Measurements from ENCODE around the gene ACTC1.

The ACTC1 gene

DNA sequence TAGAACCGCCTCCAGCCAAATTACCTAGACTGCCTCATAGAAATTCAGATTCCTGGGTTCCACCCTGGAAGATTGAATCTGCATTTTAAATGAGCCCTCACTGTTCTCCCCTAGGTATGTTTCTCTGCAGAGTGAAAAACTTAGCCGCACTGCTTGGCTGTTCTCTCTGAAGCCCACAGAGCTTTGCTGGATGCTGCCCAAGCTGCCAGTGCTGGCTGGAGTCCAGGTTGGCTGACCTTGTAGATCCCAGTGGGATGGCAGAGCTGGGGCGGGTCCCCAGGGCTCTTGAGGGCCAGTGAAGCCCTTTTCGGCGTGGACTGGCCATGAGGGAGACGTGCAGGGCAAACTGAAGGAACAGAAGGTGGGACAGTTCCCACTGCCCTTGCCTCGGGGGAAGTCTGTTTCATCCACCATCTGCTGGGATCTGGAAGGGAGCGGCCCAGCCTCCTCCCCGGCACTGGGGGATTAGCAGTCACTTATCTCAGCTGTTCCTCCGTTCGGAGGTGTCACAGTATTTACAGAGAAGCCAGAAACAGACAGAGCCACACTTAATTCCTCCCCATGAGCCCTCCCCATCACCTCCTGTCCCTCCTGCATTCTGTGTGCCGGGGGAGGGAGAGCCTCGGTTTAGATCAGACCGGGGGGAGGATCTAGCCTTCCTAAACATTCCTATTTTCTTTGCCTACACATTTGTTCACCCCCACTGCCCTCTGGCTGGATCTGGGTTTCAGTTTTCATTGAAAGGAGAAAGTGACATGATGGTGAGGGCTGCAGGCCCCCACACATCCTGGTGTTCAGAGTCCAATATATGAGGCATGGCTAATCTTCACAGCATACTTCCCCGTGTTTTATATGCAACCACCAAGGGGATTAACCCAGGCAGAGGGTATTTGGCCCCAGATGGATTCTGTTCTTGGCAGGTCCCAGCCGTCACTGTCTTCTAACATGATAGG, 4.1 kb upstream of the ACTC1 start:
- no peak for DNase-seq (ENCODE audit: low read depth)

DNA sequence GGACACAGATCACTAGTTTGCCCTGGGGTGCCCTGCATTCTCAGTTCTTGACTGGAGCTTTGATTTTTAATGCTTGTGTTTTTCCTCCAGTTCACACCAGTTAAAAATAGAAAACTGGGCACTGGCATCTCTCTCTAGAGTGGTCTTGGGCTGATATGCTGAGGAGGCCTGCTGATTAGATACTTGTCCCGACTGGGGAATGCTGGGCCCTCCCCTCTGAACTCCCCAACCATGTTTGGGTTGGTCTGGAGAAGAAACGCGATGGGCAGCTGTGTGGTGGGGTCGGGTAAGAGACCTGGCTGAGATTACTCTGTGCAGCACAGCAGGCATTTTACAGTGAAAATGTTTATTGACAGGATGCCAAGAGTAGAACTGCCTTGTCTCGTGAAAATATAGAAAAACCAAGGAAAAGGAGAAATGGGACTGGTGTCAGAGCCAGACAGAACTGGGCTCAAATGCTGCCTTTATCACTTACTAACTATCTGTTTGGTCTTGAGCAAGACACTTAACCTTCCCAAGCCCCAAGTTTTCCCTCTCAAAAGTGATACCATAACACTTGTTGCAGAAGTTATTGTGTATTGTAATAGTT, 1.6 kb upstream of the ACTC1 start:
- DNase-seq (ENCODE audit: low read depth) = no peak

DNA sequence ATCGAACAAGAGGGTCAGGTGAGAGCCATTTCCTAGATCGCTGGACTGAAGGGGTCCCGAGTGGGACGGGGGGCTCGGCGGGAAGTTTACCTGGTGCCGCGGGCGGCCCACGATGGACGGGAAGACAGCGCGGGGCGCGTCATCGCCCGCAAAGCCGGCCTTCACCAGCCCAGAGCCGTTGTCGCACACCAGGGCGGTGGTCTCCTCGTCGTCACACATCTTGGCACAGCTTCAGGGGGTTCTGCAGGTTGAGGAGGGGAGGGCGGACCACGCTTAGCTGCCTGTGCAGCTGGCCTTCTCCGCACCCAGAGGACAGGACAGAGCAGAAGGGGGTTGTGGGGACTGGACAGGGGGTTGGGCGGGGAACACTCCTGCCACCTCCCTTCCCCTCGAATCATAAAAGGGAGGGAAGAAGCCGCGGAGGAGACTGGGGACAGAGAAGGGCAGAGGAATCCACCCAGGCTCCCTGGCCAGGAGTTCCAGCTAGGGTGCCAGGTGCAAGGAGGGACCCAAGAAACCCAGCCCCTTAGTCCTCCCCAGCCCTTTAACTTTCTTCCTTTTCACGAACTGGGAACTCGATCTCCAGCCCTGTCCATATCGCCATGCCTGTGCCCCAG, 651 bp downstream of the ACTC1 start:
- DNase-seq (ENCODE audit: low read depth) = no peak

DNA sequence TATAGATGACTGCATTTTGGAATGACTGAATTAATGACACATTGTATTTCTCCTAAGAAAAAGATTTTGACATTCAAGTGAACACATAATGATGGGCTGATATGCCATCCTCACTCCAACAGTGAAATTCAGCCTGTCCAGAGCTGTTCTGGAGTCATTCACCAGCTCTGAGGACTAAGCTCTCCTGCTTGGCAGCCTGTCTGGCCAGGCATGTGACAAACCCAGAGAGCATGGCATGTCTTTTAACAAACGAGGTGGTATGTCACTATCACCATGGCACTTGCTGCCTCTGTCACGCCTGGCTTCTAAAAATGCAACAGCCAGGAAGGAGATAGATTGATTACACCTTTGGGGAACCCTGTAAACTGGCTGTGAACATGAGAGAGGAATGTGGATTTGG, 1.4 kb downstream of the ACTC1 start:
- no peak for DNase-seq (ENCODE audit: low read depth)

DNA sequence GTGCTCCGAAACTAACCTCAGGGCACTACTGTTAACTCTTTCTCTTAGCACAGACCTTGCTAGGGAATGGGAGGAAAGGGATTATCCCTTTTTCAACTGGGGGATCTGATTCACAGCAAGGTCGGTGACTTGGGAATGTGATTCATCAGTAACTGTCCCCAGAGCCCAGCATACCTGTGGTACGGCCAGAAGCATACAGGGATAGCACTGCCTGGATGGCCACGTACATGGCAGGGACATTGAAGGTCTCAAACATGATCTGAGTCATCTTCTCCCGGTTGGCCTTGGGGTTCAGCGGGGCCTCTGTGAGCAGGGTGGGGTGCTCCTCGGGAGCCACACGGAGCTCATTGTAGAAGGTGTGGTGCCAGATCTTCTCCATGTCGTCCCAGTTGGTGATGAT, 2.3 kb downstream of the ACTC1 start:
- DNase-seq (ENCODE audit: low read depth) = no peak

DNA sequence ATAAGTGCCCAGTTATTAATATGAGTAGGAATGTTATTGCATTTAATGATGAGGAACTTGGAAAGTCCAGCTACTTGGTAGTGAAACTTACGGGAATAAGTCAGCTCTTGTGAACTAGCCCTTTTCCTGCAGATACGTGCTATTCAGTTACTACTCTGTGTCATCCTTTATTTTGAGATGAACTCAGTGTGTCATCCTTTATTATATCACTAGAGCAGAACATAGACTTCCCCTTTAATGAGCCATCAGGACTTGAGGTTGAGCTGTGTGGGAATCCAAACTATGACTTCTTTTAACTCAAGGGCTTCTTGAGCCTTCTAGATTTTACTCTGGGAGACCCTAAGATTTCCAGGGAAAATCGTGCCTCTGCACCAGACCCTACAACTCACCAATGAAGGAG, 3.6 kb downstream of the ACTC1 start:
- no peak for DNase-seq (ENCODE audit: low read depth)

DNA sequence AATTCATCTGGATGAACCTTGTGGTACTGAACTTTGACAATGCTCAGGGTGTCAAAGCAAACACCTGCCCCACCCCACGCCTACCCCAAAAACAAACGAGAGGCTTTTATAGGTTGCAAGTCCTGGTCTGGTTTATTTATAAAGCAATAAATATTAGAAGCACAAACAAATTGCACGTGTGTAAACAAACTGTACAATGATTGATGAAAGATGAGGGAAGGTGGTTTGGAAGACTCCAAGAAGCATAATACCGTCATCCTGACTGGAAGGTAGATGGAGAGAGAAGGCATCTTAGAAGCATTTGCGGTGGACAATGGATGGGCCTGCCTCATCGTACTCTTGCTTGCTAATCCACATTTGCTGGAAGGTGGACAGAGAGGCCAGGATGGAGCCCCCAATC, 5.2 kb downstream of the ACTC1 start:
- no peak for DNase-seq (ENCODE audit: low read depth)

DNA sequence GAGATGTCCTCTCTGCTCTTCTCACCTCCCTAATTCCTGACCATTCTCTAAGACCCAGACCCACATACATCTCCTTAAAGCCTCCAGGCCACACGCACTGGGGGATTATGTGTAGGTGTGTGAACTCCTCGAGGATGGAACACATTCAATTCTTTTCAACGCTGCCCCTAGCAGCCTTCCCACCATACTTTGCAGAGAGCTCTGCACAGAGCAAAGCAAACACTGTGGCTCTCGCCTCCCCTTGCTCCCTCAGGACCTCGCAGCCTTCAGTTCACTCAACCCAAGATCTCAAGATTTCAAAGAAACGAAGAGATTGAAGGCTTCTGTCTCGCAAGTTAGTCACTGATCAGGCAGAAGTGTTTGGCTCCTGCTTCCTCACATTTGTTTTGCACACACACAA, 6.0 kb downstream of the ACTC1 start:
- DNase-seq (ENCODE audit: low read depth) = no peak

DNA sequence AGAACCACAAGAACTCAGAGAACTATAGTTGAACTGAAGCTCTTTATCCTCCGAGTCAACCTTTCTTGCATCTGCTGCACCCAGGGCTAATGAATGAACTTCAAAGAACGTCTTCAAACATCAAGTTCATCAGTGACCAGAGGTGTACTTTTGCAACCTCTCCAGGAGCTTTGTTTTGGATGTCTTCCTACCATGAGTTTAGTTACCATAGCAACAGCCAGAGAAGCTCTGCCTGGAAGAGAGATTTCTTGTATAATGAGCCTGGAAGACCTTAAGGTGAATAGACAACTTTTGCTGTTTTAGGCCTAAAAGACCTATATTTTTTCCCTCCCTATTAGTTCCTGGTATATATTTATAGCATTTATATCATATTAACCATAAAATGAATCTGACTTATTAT, 9.1 kb downstream of the ACTC1 start:
- no peak for DNase-seq (ENCODE audit: low read depth)

DNA sequence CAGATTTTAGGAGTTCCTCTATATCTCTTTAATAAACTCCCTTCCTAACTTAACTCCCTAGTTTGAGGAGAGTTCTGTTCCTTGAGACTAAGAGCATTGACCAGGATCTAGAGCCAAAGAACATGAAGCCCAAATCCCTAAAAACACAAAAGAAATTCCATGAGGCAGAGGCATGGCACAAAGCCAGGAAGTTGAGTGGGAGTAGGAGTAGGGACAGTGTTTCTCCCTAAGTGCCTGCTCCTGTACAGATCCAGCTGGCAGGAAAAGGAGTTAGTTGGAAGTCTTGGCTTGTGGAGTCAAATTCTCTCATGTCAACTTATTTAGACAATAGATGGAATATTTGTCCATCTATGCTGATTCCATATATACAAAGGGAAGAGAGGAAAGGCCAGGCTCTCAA, 11.4 kb downstream of the ACTC1 start:
- no peak for DNase-seq (ENCODE audit: low read depth)

DNA sequence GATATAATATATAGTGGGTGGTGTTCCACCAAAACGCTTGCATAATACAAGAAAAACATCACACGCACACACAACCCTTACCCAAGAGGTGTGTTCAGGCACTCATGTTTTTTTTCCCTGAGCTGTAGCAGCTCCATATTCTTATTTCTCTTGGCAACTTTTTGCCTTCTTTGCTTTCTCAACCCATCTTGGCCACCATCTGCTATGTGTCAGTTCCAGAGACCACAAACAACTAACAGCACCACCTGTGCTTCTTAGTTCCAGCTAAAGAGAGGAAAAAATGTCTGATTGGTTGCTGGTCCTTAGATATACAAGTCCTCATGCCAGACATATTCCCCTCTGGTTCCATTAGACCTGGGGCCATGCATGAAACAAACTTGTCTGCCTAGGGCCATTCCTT, 11.9 kb downstream of the ACTC1 start:
- DNase-seq (ENCODE audit: low read depth) = no peak

DNA sequence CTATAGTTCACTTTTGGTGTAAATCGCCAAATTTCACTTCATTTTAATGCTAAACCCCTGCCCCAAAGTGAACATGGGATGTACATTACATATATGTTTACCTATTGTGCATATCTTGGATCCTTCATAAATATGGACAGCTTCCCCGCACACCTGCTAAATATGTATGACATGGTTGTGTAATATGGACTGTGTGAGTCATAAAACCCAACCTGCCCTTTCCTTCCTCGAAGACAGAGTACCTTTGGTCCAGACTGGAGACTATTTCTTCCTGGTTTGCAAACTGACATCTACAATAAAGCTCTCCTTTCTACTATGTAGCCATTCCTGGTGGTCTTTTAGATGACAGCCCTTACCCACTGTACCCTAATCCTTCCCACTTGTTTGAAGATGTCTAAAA, 12.4 kb downstream of the ACTC1 start:
- DNase-seq (ENCODE audit: low read depth) = no peak

DNA sequence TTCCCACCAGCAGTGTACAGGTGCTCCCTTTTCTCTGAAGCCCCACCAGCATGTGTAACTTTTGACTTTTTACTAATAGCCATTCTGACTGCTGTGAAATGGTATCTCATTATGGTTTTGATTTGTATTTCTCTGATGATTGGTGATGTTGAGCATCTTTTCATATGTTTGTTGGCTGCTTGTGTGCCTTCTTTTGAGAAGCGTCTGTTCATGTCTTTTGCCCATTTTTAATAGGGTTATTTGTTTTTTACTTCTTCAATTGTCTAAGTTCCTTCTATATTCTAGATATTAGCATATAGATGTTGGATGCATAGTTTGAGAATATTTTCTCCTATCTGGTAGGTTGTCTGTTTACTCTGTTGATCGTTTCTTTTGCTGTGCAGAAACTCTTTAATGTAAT, 14.6 kb downstream of the ACTC1 start:
- no peak for DNase-seq (ENCODE audit: low read depth)

DNA sequence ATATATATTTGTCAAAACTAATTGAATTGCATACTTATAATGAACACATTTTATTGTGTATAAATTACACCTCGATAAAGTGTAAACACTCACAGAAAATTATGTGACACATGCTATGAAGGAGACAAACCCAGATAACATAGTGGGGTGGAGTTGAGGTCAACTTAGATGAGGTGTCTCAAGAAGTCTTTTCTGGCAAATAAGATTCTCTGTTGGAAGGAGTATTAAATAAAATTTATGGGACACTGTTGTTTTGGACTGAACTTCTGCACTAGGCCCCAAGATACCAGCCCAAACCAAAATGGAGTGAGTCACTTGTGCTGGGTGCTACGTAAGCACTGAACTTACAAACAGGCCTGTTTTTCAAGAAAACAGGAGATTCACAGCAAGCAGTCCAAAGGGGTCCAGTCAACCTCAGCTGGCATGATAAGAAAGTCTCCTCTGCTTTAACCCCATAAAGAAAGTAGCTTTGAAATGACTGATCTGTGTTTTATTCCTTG, 18.7 kb downstream of the ACTC1 start:
- DNase-seq (ENCODE audit: low read depth) = no peak

DNA sequence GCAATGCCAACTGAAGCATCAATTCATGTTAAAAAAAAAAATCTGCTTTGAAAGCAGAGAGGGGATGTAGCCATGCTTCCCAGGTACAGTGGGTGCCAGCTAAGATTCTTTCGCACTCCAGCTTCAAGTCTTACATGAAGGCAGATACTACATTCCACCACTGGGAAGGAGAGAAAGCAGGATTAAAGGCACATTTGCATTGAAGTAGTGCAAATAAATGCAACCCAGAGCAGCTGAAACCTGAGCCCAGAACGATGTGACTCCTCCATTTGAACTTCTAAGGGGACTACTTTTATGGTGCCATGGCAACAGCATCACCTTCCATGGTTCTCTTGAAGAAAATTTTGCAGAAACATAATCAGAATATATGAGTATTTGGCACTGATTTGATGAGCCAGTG, 21.4 kb downstream of the ACTC1 start:
- DNase-seq (ENCODE audit: low read depth) = no peak

DNA sequence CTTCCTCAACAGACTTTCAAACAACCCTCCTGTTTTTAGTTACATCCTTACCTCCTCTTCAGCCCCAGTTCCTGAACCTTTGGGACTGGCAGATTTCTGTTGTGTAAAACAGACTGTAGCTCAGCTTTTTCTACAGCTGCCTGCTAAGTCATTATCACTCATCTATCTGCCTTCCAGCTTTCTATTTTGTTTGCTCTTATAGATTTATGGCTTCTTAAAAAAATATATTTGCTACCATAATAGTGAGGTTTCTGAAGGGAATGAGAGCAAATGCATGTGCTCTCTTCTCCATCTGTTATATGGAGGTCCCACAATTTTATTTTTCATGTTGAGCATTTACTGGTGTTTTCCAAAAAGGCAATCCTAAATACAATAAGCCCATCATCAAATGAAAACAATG, 22.3 kb downstream of the ACTC1 start:
- no peak for DNase-seq (ENCODE audit: low read depth)

DNA sequence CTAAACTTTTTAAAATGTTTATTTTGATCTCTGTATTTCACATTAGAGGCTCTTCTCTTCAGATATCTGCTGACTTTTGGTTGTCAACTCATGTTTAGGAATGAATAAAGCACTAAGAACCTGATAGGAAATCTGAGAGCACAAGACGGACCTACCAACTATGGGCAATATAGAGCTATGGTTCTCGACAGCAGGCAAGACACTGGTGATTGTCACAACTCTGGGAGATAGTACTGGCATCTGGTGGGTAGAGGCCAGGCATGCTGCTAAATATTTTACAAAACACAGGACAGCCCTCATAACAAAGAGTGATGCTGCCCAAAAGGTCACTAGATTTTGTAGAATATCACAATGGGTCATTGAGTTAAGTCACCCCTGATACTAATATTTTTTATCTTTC, 23.0 kb downstream of the ACTC1 start:
- no peak for DNase-seq (ENCODE audit: low read depth)

DNA sequence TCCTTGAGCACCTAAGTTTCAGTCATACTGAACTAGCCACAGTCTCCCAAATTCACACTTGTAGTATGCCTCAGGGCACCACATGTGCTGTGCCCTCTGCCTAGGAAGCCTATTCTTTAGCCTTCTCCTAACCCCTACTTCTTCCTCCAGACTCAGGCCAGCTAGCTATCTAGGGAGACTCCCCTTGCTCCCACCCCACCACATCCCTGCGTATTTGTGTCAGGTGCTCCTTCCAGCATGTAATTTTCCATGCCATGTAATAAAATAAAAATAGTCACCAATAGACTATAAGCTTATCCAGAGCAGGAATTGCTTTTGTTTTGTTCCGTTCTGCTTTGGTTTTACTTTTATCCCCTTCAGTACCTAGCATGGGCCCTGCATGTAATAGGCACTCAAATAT, 25.6 kb downstream of the ACTC1 start:
- no peak for DNase-seq (ENCODE audit: low read depth)

DNA sequence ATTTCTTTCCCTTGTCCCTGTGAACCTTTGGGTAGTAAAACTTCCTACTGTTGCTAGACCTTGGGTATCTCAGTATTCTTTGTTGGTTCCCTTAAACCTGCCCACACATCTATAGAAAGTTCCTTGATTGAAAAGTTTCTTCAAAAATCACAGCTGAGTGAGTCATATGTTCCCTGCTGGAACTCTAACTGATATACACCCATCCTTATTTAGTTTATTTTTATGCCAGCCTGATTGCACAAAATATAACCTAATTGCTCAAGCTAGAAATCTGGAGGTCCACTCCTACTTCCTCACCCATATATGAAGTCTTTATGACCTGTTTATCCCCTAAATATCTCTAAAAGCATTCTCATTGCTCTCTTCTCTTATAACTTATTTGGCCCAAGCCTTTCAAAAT, 26.8 kb downstream of the ACTC1 start:
- DNase-seq (ENCODE audit: low read depth) = no peak

DNA sequence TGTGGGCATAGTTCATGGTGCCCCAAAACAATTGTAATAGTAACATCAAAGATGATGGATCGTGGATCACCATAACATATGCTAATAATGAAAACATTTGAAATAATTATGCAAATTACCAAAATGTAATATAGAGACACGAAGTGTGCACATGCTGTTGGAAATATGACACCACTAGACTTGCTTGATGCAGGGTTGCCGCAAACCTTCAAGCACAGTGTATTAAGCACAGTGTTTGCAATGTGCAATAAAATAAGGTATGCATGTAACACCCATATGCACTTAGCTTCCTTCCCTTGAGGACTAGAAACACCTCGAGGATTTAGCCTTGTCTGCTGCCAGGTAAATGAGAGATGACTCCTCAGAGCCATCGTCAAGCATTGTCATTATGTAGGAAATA, 29.6 kb downstream of the ACTC1 start:
- DNase-seq (ENCODE audit: low read depth) = no peak

DNA sequence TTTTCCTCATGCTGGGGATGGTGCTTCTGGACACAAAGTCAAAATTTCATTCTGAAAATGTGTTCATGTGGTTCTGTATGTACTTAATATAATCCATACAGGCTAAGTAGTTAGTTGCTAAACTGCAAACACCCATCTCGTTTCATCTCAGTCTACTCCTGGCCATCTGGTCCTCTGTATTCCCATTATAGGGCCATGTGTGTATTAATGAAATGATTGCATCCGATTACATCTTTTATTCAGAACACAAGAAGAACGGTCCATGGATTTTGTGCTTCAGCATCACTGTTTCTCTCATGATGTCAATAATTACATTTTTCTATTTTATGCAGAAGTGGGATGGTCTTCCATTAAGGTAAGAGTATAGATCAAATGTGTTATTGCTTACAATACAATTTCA, 34.4 kb downstream of the ACTC1 start:
- no peak for DNase-seq (ENCODE audit: low read depth)

DNA sequence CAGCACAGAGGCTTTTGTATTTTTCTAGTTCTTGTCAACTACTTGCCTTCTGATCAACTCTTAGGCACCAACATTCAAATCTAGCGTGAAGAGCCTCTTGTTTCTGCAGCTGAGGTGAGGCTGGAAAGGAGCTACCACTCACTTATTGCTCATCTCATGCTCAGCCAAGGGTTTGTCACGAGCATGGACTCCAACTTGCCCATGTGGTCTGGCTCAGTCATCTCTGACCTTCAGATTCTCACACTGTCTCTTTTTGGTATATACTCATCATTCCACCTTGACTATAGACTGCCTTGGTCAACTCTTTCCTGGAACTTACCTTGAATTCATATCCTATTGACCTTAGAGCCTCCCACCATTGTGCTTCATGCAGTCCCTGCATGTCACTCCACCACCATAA, 35.4 kb downstream of the ACTC1 start:
- no peak for DNase-seq (ENCODE audit: low read depth)

DNA sequence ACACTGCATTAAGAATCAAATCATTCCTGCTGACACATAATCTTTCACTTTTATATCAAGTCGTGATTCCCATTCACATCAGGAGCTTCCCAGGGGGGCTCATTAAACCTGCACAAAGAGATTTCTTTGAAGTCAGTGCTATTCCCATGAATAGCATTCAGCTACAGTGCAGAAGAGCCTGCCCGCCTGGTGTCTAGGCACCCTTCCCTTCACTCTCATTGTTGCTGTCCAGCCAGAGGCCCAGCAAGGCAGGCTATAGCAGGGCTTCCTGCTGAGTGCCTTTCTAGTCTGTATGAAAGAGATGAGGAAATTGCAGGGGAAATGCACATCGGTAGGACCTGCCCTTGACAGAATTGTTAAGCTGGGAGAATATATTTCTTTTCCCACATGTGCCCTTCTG, 36.0 kb downstream of the ACTC1 start:
- DNase-seq (ENCODE audit: low read depth) = no peak

All from fibroblast of the conjunctiva (primary cell).